GM12878 (cell line): ENCODE measurements around the gene ELAVL2. TPM values are rescaled to one million over a fixed set of nuclear protein-coding genes. Genes with fewer than 3 reads are reported as not detected.

Experiments
- ATAC-seq: fragments of 200-7000 bp; cut with Tn5 transposase; 3 replicates; pipeline ENCODE4 v1.9.1; 2020; ENCODE audit warnings: mild to moderate bottlenecking, moderate library complexity
- BruUV-seq: library from RNA; stranded (reverse); fragments of 400-500 nt; replicated peaks from 2 replicates; lab custom pipeline; 2021; lab: Mats Ljungman, UMichigan
- CTCF ChIA-PET: fragments of 300-600 bp; sonication (Branson Sonifier 250); formaldehyde crosslinking; extraction: SDS; loops from one replicate; lab custom pipeline; 2021; ENCODE audit warnings: inconsistent platforms; lab: Yijun Ruan, JAX
- POLR2A ChIA-PET: fragments of 350-600 bp; formaldehyde crosslinking; extraction: SDS; loops from one replicate; lab custom pipeline; 2021; ENCODE audit warnings: inconsistent platforms; lab: Charles Lee
- RAD21 ChIA-PET: fragments of 300-600 bp; sonication (Branson Sonifier 250); formaldehyde crosslinking; loops from one replicate; lab custom pipeline; 2023; ENCODE audit warnings: antibody characterized with exemption; ENCODE audit not compliant: unreplicated experiment; lab: Charles Lee
- SMC1A ChIA-PET: fragments of 300-600 bp; sonication (Branson Sonifier 250); formaldehyde crosslinking; loops from one replicate; lab custom pipeline; 2023; ENCODE audit not compliant: unreplicated experiment, uncharacterized antibody; lab: Charles Lee
- DNase-seq: peaks from one replicate; pipeline ENCODE4 v3.0.0-alpha.2; 2011; ENCODE audit warnings: low read depth, low spot score
- FAIRE-seq: peaks from 3 replicates; lab custom pipeline; 2011; peaks lifted over from hg19 to GRCh38; lab: Jason Lieb, UNC
- H2AFZ ChIP-seq: 2 replicates; pipeline ENCODE4 v1.6.0; 2011; ENCODE audit warnings: low read depth, low read length, control low read depth; ENCODE audit not compliant: control insufficient read depth
- H3K27ac ChIP-seq: 2 replicates; pipeline ENCODE4 v1.5.1; 2011; ENCODE audit warnings: control low read depth; ENCODE audit not compliant: control insufficient read depth, insufficient read depth
- H3K27me3 ChIP-seq, 2 experiments: replicated peaks in 1 of 2; 2 replicates each; pipeline versions ENCODE4 v1.6.0 to v1.6.1; 2011; ENCODE audit warnings: low read length in 1 of 2; ENCODE audit not compliant: control insufficient read depth in 2 of 2, insufficient read depth in 2 of 2
- H3K36me3 ChIP-seq, 2 experiments: 2 replicates each; pipeline ENCODE4 v1.5.1; 2011; ENCODE audit warnings: low read length in 1 of 2; ENCODE audit not compliant: control insufficient read depth in 2 of 2, insufficient read depth in 2 of 2
- H3K4me1 ChIP-seq: 2 replicates; pipeline ENCODE4 v1.6.1; 2011; ENCODE audit warnings: mild to moderate bottlenecking, low read length, moderate library complexity, mixed read lengths; ENCODE audit not compliant: control insufficient read depth, insufficient read depth
- H3K4me2 ChIP-seq: 2 replicates; pipeline ENCODE4 v1.6.0; 2011; ENCODE audit warnings: control low read depth; ENCODE audit not compliant: control insufficient read depth, insufficient read depth
- H3K4me3 ChIP-seq: fragments of 200-600 bp; sonication (generic); 2 replicates; pipeline ENCODE4 v1.5.1; 2016
- H3K79me2 ChIP-seq: 2 replicates; pipeline ENCODE4 v1.6.0; 2011; ENCODE audit warnings: low read length; ENCODE audit not compliant: control insufficient read depth, insufficient read depth
- H3K9ac ChIP-seq: 2 replicates; pipeline ENCODE4 v1.8.0; 2011; ENCODE audit warnings: low read length, control low read depth, mixed read lengths; ENCODE audit not compliant: control insufficient read depth, insufficient read depth
- H3K9me3 ChIP-seq: replicated peaks from 3 replicates; pipeline ENCODE4 v1.5.1; 2011; ENCODE audit warnings: mild to moderate bottlenecking, low read length; ENCODE audit not compliant: control insufficient read depth, insufficient read depth
- H4K20me1 ChIP-seq: 2 replicates; pipeline ENCODE4 v1.6.0; 2011; ENCODE audit not compliant: control insufficient read depth, insufficient read depth
- BHLHE40 ChIP-seq, 2 experiments: fragments of 450-650 bp in 1 of 2; IDR thresholded peaks; 2 replicates each; pipeline ENCODE4 v1.6.1; 2011 to 2017; ENCODE audit warnings: low read depth in 2 of 2, borderline replicate concordance in 1 of 2, improper control_type of control experiment in 1 of 2, low read length in 1 of 2, mild to moderate bottlenecking in 1 of 2
- EED ChIP-seq: sonication (generic); IDR thresholded peaks from 2 replicates; pipeline ENCODE4 v1.6.1; 2016; ENCODE audit warnings: antibody characterized with exemption, low read depth
- KDM1A ChIP-seq: fragments of 200-600 bp; sonication (generic); IDR thresholded peaks from 2 replicates; pipeline ENCODE4 v1.6.1; 2016; ENCODE audit warnings: borderline replicate concordance
- MTA3 ChIP-seq: IDR thresholded peaks from 2 replicates; pipeline ENCODE4 v1.6.1; 2012; ENCODE audit warnings: low read length, inconsistent platforms, borderline replicate concordance
- NFIC ChIP-seq: IDR thresholded peaks from 2 replicates; pipeline ENCODE4 v1.6.1; 2012; ENCODE audit warnings: low read depth, mild to moderate bottlenecking, inconsistent platforms, low read length, moderate library complexity
- NR2F1 ChIP-seq: fragments of 450-650 bp; conservative IDR thresholded peaks from 2 replicates; pipeline ENCODE4 v1.6.1; 2017; ENCODE audit warnings: mild to moderate bottlenecking
- NRF1 ChIP-seq: conservative IDR thresholded peaks from 2 replicates; pipeline ENCODE4 v1.6.1; 2011; ENCODE audit warnings: mild to moderate bottlenecking, low read depth, low read length, improper control_type of control experiment
- POLR2AphosphoS5 ChIP-seq: IDR thresholded peaks from 2 replicates; pipeline ENCODE4 v1.6.1; 2011; ENCODE audit warnings: mild to moderate bottlenecking, low read length, inconsistent platforms
- RELA ChIP-seq: fragments of 450-650 bp; IDR thresholded peaks from 2 replicates; pipeline ENCODE4 v1.8.0; 2014; ENCODE audit warnings: borderline replicate concordance; ENCODE audit not compliant: partially characterized antibody
- YY1 ChIP-seq: IDR thresholded peaks from 2 replicates; pipeline ENCODE4 v1.6.1; 2011; ENCODE audit warnings: low read depth, mild to moderate bottlenecking, low read length
- ZNF207 ChIP-seq: fragments of 450-650 bp; IDR thresholded peaks from 2 replicates; pipeline ENCODE4 v1.6.1; 2014; ENCODE audit warnings: antibody characterized with exemption, mild to moderate bottlenecking, borderline replicate concordance
- WGBS: methylation state at CpG from one replicate; pipeline ENCODE4 v1.1.6; 2016; ENCODE audit warnings: low lambda C conversion rate; ENCODE audit not compliant: insufficient replicate concordance, insufficient coverage; ENCODE audit errors: missing lambda C conversion rate; 5-methylcytosine and 5-hydroxymethylcytosine counted together
- in situ Hi-C: fragments of 300-500 bp; cut with MboI; formaldehyde crosslinking; loops from 9 replicates; pipeline ENCODE4 v1.14.3; 2018; ENCODE audit warnings: mixed read lengths
- intact Hi-C: fragments of 100-400 bp; cut with micrococcal nuclease; formaldehyde crosslinking; loops from one replicate; pipeline ENCODE4 v1.14.2; 2022; ENCODE audit not compliant: unreplicated experiment
- polyA plus RNA-seq, 11 experiments: library from polyadenylated mRNA; depleted of rRNA in 4 of 11; unstranded in 6 of 11; stranded (reverse) in 5 of 11; fragments of >200 nt; fragmentation: Nextera tagmentation in 4 of 11; fragmentation: Illumina TruSeq in 1 of 11; extraction: Ambion mirVana in 4 of 11; extraction: Trizol in 1 of 11; gene quantifications; 1 replicate in 1 of 11; 2 replicates in 10 of 11; pipeline versions ENCODE4 v1.2.1 to v1.2.3, GENCODE V29; 2011 to 2016; ENCODE audit warnings: inconsistent platforms in 2 of 11, missing spikeins in 2 of 11, low read depth in 1 of 11
- total RNA-seq, 4 experiments: library from RNA; depleted of rRNA in 3 of 4; stranded (reverse); fragments of >200 nt in 3 of 4; fragmentation: Illumina TruSeq in 1 of 4; extraction: Trizol in 1 of 4; gene quantifications; 2 replicates each; pipeline versions ENCODE4 v1.2.1 to v1.2.3, GENCODE V29; 2013 to 2021
- TF ChIP-seq, protein P1 (sequence below): fragments of 450-650 bp; IDR thresholded peaks from 2 replicates; pipeline ENCODE4 v1.6.1; 2016; ENCODE audit warnings: mild to moderate bottlenecking, moderate library complexity, borderline replicate concordance
- TF ChIP-seq, protein P2 (sequence below): fragments of 450-650 bp; IDR thresholded peaks from 2 replicates; pipeline ENCODE4 v1.6.1; 2017; ENCODE audit warnings: mild to moderate bottlenecking
- TF ChIP-seq, protein P3 (sequence below): fragments of 450-650 bp; IDR thresholded peaks from 2 replicates; pipeline ENCODE4 v1.6.1; 2016; ENCODE audit warnings: mild to moderate bottlenecking
- TF ChIP-seq, protein P4 (sequence below): IDR thresholded peaks from 2 replicates; pipeline ENCODE4 v1.6.1; 2011; ENCODE audit warnings: borderline replicate concordance, low read depth, mild to moderate bottlenecking, moderate library complexity, low read length; ENCODE audit not compliant: insufficient read depth, poor library complexity, severe bottlenecking

Gene ELAVL2
- total and polyA plus RNA-seq, 10 of the 15 experiments (the other 5 are each of a cell fraction or from before 2014, with no cell fraction given): 0.24 to 2.6 (median 0.76) TPM

DNA sequence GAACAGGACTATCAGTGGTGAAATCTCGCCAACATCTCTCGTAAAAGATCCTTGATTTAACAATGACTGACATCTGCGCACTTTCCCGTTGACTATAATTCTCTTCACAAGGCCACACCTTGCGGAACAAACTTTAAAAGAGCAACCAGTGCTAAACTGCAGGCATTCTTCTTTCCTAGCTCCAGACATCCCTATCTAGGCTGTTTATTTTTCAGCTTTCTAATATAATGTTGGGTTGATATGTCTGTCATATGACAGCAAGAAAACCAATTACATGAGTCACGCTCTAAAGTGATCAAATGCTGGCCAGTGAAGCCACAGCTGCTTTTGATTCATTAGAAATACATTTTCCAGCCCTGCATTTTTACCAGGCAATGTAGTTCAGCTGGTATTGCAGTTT lies 162.5 kb downstream of the ELAVL2 start (continued):
- TF ChIP-seq KDM1A (no peak), EED (no peak), RELA (no peak)
- TF ChIP-seq, protein P1, sequence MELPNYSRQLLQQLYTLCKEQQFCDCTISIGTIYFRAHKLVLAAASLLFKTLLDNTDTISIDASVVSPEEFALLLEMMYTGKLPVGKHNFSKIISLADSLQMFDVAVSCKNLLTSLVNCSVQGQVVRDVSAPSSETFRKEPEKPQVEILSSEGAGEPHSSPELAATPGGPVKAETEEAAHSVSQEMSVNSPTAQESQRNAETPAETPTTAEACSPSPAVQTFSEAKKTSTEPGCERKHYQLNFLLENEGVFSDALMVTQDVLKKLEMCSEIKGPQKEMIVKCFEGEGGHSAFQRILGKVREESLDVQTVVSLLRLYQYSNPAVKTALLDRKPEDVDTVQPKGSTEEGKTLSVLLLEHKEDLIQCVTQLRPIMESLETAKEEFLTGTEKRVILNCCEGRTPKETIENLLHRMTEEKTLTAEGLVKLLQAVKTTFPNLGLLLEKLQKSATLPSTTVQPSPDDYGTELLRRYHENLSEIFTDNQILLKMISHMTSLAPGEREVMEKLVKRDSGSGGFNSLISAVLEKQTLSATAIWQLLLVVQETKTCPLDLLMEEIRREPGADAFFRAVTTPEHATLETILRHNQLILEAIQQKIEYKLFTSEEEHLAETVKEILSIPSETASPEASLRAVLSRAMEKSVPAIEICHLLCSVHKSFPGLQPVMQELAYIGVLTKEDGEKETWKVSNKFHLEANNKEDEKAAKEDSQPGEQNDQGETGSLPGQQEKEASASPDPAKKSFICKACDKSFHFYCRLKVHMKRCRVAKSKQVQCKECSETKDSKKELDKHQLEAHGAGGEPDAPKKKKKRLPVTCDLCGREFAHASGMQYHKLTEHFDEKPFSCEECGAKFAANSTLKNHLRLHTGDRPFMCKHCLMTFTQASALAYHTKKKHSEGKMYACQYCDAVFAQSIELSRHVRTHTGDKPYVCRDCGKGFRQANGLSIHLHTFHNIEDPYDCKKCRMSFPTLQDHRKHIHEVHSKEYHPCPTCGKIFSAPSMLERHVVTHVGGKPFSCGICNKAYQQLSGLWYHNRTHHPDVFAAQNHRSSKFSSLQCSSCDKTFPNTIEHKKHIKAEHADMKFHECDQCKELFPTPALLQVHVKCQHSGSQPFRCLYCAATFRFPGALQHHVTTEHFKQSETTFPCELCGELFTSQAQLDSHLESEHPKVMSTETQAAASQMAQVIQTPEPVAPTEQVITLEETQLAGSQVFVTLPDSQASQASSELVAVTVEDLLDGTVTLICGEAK: no peak
- TF ChIP-seq, all 136 proteins: peak for 0

- Histone ChIP-seq H4K20me1 (no peaks in the 10 kb centered on the region), H3K4me2 (no peak overlapping the region), H3K27ac (no peak overlapping the region), H3K4me3 (no peak overlapping the region), H3K9me3 (no peaks in the 10 kb centered on the region; the same call in 2 of the 3 replicates), H3K27me3 (no peaks in the 10 kb centered on the region), H3K4me1 (no peaks in the 10 kb centered on the region), H3K9ac (no peak overlapping the region), H2AFZ (no peak overlapping the region), H3K36me3 (no peaks in the 10 kb centered on the region), H3K79me2 (no peaks in the 10 kb centered on the region)
- BruUV-seq: no TSS peak
- WGBS: 33% methylated on average over 2 of the region's 2 CpGs
- DNase-seq (no peak), FAIRE-seq (no peak), ATAC-seq (peak; percentile 49)
- POLR2A ChIA-PET: no interaction called here
- intact Hi-C loops (no loop called here), in situ Hi-C loops (no loop called here)
- SMC1A ChIA-PET: interaction anchor here (0.9 to 2.3 kb wide), 4 partner anchors 8 to 171 kb away, joined by 3 to 10 read pairs (median 4); no protein-coding TSS in a partner anchor
- CTCF ChIA-PET: interaction anchor here (1.5 kb wide), 2 partner anchors 11 to 163 kb away, joined by 3 read pairs; partner anchors contain the start of gene ELAVL2
- RAD21 ChIA-PET: interaction anchor here (0.8 kb wide), 1 partner anchor 76 kb away, joined by 3 read pairs; no protein-coding TSS in a partner anchor
- TF ChIP-seq POLR2AphosphoS5 (no peak), NR2F1 (no peak), BHLHE40 (IDR thresholded peaks at IDR 0.05; ENCODE audit: borderline replicate concordance in 1 of 2, low read depth in 2 of 2, low read length in 1 of 2) (no peak), YY1 (no peak), NRF1 (no peak), NFIC (no peak), ZNF207 (no peak), MTA3 (no peak)
- TF ChIP-seq, protein P2, sequence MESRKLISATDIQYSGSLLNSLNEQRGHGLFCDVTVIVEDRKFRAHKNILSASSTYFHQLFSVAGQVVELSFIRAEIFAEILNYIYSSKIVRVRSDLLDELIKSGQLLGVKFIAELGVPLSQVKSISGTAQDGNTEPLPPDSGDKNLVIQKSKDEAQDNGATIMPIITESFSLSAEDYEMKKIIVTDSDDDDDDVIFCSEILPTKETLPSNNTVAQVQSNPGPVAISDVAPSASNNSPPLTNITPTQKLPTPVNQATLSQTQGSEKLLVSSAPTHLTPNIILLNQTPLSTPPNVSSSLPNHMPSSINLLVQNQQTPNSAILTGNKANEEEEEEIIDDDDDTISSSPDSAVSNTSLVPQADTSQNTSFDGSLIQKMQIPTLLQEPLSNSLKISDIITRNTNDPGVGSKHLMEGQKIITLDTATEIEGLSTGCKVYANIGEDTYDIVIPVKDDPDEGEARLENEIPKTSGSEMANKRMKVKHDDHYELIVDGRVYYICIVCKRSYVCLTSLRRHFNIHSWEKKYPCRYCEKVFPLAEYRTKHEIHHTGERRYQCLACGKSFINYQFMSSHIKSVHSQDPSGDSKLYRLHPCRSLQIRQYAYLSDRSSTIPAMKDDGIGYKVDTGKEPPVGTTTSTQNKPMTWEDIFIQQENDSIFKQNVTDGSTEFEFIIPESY: no peak
- TF ChIP-seq, protein P3, sequence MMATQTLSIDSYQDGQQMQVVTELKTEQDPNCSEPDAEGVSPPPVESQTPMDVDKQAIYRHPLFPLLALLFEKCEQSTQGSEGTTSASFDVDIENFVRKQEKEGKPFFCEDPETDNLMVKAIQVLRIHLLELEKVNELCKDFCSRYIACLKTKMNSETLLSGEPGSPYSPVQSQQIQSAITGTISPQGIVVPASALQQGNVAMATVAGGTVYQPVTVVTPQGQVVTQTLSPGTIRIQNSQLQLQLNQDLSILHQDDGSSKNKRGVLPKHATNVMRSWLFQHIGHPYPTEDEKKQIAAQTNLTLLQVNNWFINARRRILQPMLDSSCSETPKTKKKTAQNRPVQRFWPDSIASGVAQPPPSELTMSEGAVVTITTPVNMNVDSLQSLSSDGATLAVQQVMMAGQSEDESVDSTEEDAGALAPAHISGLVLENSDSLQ: no peak
- TF ChIP-seq, protein P4, sequence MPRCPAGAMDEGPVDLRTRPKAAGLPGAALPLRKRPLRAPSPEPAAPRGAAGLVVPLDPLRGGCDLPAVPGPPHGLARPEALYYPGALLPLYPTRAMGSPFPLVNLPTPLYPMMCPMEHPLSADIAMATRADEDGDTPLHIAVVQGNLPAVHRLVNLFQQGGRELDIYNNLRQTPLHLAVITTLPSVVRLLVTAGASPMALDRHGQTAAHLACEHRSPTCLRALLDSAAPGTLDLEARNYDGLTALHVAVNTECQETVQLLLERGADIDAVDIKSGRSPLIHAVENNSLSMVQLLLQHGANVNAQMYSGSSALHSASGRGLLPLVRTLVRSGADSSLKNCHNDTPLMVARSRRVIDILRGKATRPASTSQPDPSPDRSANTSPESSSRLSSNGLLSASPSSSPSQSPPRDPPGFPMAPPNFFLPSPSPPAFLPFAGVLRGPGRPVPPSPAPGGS: no peak
Observed at GRCh38 chr9:23663125-23663524, 162.9 kb downstream of the ELAVL2 start.
